ENCODE data around the gene CCDC28B.
A peak's percentile ranks its signal among the peaks of the same experiment; 100 is the strongest.

The CCDC28B gene

DNA sequence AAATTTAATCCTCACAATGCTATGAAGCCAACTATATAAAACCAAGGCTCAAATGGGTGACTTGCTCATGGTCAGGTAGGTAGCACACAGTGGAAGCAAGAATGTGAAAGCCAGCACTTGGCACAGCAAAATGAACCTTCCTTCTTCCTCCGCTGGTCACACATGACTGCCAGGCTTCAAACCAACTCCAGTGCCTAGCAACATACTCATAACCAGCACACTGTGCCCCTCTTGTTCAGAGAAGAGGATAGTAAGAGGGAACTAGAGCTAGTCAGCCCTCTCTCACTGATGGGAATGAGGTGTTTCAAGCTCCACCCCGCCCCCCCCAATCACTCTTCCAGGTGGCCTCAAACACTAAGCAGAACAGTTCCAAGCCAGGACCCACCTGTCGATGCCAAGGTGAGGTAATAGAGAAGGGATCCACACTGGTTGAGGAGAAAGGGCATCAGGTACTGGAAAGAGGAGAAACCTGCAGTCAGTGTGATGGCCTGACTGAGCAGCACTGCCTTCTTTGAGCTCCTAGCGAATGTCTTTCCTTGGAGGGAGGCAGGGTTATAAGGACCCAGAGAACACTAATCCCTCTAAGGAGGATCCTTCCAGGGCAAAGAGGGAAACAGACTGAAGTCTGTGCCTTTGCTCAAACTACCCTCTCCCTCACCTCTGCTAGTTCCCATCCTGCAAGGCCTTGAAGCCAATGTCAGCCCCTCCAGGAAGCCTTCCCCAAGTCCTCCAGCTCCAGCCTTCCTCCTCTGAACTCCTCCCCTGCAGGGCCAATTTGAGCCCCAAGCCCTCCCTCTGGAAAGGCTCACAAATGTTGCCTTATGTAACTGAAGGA, 20.6 kb downstream of the CCDC28B start:
- Histone ChIP-seq H3K27ac (peak overlapping the region; percentile 86), H3K4me3 (ENCODE audit: low read depth in 1 of 2, low read length in 1 of 2) (peak overlapping the region; percentile 80 to 99), H3K4me1 (ENCODE audit: control insufficient read depth in 1 of 2, insufficient read depth in 1 of 2, low read depth in 1 of 2, low read length in 1 of 2) (peaks cover 19 to 26% of the 10 kb centered on the region in 2 experiments), H3K9me3 (no peaks in the 10 kb centered on the region), H3K27me3 (no peaks in the 10 kb centered on the region), H3K36me3 (peaks cover 48% of the 10 kb centered on the region)
- TF ChIP-seq, protein P1, sequence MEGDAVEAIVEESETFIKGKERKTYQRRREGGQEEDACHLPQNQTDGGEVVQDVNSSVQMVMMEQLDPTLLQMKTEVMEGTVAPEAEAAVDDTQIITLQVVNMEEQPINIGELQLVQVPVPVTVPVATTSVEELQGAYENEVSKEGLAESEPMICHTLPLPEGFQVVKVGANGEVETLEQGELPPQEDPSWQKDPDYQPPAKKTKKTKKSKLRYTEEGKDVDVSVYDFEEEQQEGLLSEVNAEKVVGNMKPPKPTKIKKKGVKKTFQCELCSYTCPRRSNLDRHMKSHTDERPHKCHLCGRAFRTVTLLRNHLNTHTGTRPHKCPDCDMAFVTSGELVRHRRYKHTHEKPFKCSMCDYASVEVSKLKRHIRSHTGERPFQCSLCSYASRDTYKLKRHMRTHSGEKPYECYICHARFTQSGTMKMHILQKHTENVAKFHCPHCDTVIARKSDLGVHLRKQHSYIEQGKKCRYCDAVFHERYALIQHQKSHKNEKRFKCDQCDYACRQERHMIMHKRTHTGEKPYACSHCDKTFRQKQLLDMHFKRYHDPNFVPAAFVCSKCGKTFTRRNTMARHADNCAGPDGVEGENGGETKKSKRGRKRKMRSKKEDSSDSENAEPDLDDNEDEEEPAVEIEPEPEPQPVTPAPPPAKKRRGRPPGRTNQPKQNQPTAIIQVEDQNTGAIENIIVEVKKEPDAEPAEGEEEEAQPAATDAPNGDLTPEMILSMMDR (IDR thresholded peaks at IDR 0.05): no peak

GRCh38 chr1:32221581-32221979, 21.2 kb downstream of the CCDC28B start:
- Histone ChIP-seq H3K9me3 (no peaks in the 10 kb centered on the region), H3K4me3 (ENCODE audit: low read depth in 1 of 2, low read length in 1 of 2) (peak overlapping the region; percentile 80 to 99), H3K36me3 (peaks cover 46% of the 10 kb centered on the region), H3K27ac (peak overlapping the region; percentile 86), H3K4me1 (ENCODE audit: control insufficient read depth in 1 of 2, insufficient read depth in 1 of 2, low read depth in 1 of 2, low read length in 1 of 2) (peaks cover 19 to 26% of the 10 kb centered on the region in 2 experiments), H3K27me3 (no peaks in the 10 kb centered on the region)
- TF ChIP-seq, protein P1 (IDR thresholded peaks at IDR 0.05): no peak

DNA sequence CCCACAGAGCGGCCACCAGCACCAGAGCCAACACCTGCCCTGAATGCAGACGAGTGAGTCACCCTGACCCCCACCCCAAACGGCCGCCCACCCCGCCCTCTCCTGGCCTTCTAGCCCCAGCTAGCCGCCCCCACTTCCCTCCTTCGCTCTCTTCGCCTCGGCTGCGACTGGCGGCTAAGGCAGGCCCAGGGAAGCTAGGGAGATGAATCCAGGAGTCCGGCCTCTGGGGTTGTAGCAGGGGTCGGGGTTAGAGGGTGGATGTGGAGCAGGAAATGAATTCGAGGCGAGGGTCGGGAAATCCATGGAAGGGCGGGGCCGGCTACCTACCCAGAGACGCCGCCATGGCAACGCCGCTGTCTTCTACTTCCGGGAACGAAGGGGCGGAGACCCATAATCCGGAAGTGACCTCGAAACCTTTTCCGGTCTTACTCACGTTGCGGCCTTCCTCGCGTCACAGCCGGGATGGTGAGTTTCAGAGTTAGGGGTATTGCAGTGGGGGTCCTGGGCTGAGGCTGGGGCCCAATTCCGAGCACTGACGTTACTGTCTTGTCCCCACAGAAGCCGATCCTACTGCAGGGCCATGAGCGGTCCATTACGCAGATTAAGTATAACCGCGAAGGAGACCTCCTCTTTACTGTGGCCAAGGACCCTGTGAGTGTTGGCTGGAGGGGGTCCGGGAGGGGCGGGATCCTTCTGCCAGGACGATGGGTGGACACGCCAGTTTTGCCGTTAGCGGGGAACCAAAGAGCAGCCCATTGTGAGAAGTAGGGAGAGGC, 21.8 kb downstream of the CCDC28B start, which contains the start of the genes EIF3I and TMEM234:
Gene EIF3I, plus strand, starts transcription at position 428 of the 776 bp plus-strand sequence. Its CDS starts 35 bp downstream, at position 463.
Gene TMEM234, minus strand, starts transcription at position 374 of the 776 bp plus-strand sequence. Its CDS starts 31 bp downstream, at position 343.
- peak within 1 kb of the TSS; percentile 86 for H3K27ac ChIP-seq
- no peaks in the 10 kb centered on the region for H3K9me3 ChIP-seq
- H3K27me3 ChIP-seq: no peaks in the 10 kb centered on the region
- TF ChIP-seq, protein P1 (IDR thresholded peaks at IDR 0.05): peak; percentile 8
- H3K4me3 ChIP-seq (ENCODE audit: low read depth in 1 of 2, low read length in 1 of 2): peak within 1 kb of the TSS; percentile 80 to 99
- peaks cover 19 to 26% of the 10 kb centered on the region in 2 experiments for H3K4me1 ChIP-seq (ENCODE audit: control insufficient read depth in 1 of 2, insufficient read depth in 1 of 2, low read depth in 1 of 2, low read length in 1 of 2)
- H3K36me3 ChIP-seq: peaks cover 40% of the 10 kb centered on the region

- Histone ChIP-seq H3K27ac (no peak overlapping the region), H3K36me3 (peaks cover 46% of the 10 kb centered on the region)
- TF ChIP-seq, protein P1 (IDR thresholded peaks at IDR 0.05): no peak
These were observed 23.3 kb downstream of the CCDC28B start for GRCh38 chr1:32223683-32224082.

GRCh38 chr1:32224285-32224684, 23.9 kb downstream of the CCDC28B start:
- TF ChIP-seq, protein P1 (IDR thresholded peaks at IDR 0.05): no peak
- Histone ChIP-seq H3K27me3 (no peaks in the 10 kb centered on the region), H3K4me3 (ENCODE audit: low read depth in 1 of 2, low read length in 1 of 2) (no peak overlapping the region), H3K9me3 (no peaks in the 10 kb centered on the region), H3K4me1 (ENCODE audit: control insufficient read depth in 1 of 2, insufficient read depth in 1 of 2, low read depth in 1 of 2, low read length in 1 of 2) (peaks cover 19 to 26% of the 10 kb centered on the region in 2 experiments), H3K27ac (no peak overlapping the region), H3K36me3 (peaks cover 50% of the 10 kb centered on the region)

More at GRCh38 chr1:32223683-32224082, 23.3 kb downstream of the CCDC28B start:
- Histone ChIP-seq H3K4me3 (ENCODE audit: low read depth in 1 of 2, low read length in 1 of 2) (no peak overlapping the region), H3K4me1 (ENCODE audit: control insufficient read depth in 1 of 2, insufficient read depth in 1 of 2, low read depth in 1 of 2, low read length in 1 of 2) (peaks cover 19 to 26% of the 10 kb centered on the region in 2 experiments), H3K9me3 (no peaks in the 10 kb centered on the region), H3K27me3 (no peaks in the 10 kb centered on the region)

Measured in neutrophil (primary cell).